ENCODE results near the gene ERBB4.

Gene ERBB4

DNA sequence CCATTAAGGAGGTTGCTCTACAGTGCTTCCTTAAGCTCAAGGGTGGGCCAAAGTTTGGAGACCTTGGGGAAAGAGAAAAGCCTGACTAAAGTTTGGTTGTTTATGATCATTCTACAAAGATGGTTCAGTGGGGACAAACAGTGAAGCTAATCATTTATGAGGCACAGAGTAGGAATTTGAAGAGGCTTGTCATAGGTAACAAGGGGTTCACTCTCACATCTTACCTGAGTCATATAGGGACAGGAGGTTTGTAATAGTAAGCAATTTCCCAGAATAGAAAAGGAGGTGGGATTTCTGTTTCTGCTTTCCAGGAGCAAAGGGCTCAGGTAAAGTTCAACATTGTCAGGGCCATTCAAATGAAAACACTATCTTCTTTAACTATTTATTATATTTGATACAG lies 1194.3 kb downstream of the ERBB4 start:
- Mint-ChIP-seq H3K27ac (no peak overlapping the region), H3K4me1 (ENCODE audit: low read depth) (no peaks in the 10 kb centered on the region), H3K27me3 (no peaks in the 10 kb centered on the region), H3K36me3 (no peaks in the 10 kb centered on the region), H3K4me3 (no peak overlapping the region), H3K9me3 (ENCODE audit: low read depth) (peaks cover 3% of the 10 kb centered on the region)

DNA sequence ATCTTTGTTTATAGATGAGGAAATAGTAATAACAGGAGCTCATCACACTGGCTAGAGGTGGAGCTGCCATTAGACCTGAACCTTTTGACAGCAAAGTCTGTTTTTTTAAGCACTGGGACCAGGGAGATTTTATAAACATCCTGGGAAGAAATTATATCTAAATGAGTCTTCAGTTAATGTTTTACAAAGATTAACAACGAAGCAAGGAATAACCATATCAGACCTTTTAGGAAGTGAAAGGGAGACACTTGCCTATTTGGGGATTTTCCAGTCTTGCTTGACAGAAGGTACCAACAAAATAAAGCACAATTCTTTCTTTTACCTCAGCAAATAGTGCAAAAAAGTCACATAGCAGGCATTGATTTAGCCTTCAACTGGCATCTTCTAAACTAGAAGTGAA lies 1205.2 kb downstream of the ERBB4 start:
- H3K36me3 Mint-ChIP-seq: no peaks in the 10 kb centered on the region
- H3K27ac Mint-ChIP-seq: no peak overlapping the region
- H3K9me3 Mint-ChIP-seq (ENCODE audit: low read depth): peaks cover 16% of the 10 kb centered on the region
- H3K4me1 Mint-ChIP-seq (ENCODE audit: low read depth): no peaks in the 10 kb centered on the region
- no peak overlapping the region for H3K4me3 Mint-ChIP-seq
- H3K27me3 Mint-ChIP-seq: no peaks in the 10 kb centered on the region

GRCh38 chr2:211331736-211332135 lies 1206.9 kb downstream of the ERBB4 start:
- no peak overlapping the region for H3K4me3 Mint-ChIP-seq
- H3K27me3 Mint-ChIP-seq: no peaks in the 10 kb centered on the region
- H3K27ac Mint-ChIP-seq: no peak overlapping the region
- no peaks in the 10 kb centered on the region for H3K4me1 Mint-ChIP-seq (ENCODE audit: low read depth)
- peaks cover 14% of the 10 kb centered on the region for H3K9me3 Mint-ChIP-seq (ENCODE audit: low read depth)
- no peaks in the 10 kb centered on the region for H3K36me3 Mint-ChIP-seq

DNA sequence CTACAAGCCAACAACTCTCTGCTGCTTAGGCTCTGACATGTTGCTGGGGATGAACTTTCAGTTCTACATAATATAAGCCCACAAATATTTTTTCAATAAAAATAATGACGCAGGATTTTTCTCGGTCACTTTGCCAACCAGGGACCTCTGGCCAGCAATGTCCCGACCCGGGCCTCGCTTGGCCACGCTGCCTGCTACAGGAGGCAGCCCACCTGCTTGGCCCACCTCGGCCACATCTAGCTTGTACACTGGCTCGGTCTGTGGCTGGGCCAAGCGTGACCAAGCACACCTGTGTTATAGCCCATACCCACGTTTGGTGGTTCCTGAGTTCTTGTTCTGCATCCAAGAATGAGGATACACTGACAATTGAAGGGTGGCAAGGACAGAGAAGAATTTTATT lies 1208.7 kb downstream of the ERBB4 start:
- no peak overlapping the region for H3K4me3 Mint-ChIP-seq
- H3K36me3 Mint-ChIP-seq: no peaks in the 10 kb centered on the region
- peaks cover 4% of the 10 kb centered on the region for H3K9me3 Mint-ChIP-seq (ENCODE audit: low read depth)
- no peaks in the 10 kb centered on the region for H3K4me1 Mint-ChIP-seq (ENCODE audit: low read depth)
- H3K27ac Mint-ChIP-seq: no peak overlapping the region
- H3K27me3 Mint-ChIP-seq: no peaks in the 10 kb centered on the region

GRCh38 chr2:211329421-211329820 lies 1209.2 kb downstream of the ERBB4 start:
- H3K36me3 Mint-ChIP-seq: no peaks in the 10 kb centered on the region
- no peaks in the 10 kb centered on the region for H3K4me1 Mint-ChIP-seq (ENCODE audit: low read depth)
- no peak overlapping the region for H3K4me3 Mint-ChIP-seq
- H3K9me3 Mint-ChIP-seq (ENCODE audit: low read depth): peaks cover 7% of the 10 kb centered on the region
- no peaks in the 10 kb centered on the region for H3K27me3 Mint-ChIP-seq
- H3K27ac Mint-ChIP-seq: no peak overlapping the region

DNA sequence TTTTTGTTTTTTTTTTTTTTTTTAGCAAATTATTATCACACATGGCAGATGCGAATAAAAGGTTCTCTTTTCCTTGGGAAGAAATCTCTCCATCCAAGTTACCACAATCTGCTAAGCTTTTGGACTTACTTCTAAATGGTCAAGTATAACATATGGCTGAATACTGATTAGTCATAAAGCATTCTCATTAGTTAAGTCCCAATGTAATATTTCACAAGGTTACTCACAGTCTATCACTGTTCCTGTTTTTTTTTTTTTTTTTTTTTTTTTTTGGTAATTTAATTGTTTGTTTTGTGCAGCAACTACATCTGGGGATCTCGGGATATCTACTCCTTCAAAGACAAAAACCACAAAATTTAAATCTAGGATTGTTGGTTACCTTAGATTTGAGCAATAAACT lies 1210.5 kb downstream of the ERBB4 start:
- Mint-ChIP-seq H3K27ac (no peak overlapping the region), H3K27me3 (no peaks in the 10 kb centered on the region), H3K9me3 (ENCODE audit: low read depth) (peaks cover 7% of the 10 kb centered on the region), H3K4me3 (no peak overlapping the region), H3K4me1 (ENCODE audit: low read depth) (no peaks in the 10 kb centered on the region), H3K36me3 (no peaks in the 10 kb centered on the region)
